GM13976 (cell line): ENCODE data around the gene SERTAD3.

Experiments used
- DNase-seq: peaks from one replicate; pipeline ENCODE4 v3.0.0; 2012; ENCODE audit warnings: low spot score
- CTCF ChIP-seq: IDR thresholded peaks from 2 replicates; pipeline ENCODE4 v1.5.1; 2012; ENCODE audit warnings: borderline replicate concordance, mild to moderate bottlenecking; ENCODE audit not compliant: insufficient read depth; ENCODE audit errors: extremely low read depth, missing control alignments, control extremely low read depth
- in situ Hi-C: fragments of 300-500 bp; cut with MboI; formaldehyde crosslinking; loops from one replicate; pipeline ENCODE4 v1.12.0; 2022; ENCODE audit warnings: low sequenced_read_pairs, mixed read lengths, inconsistent platforms; ENCODE audit not compliant: unreplicated experiment

The SERTAD3 gene

GRCh38 chr19:40423938-40424337, 20.2 kb downstream of the SERTAD3 start:
- no peak for TF ChIP-seq CTCF
- no peak for DNase-seq
- in situ Hi-C loops: no loop called here

- in situ Hi-C loops: no loop called here
- TF ChIP-seq CTCF: no peak
- no peak for DNase-seq
Observed at GRCh38 chr19:40422748-40423566, 21.2 kb downstream of the SERTAD3 start.

DNA sequence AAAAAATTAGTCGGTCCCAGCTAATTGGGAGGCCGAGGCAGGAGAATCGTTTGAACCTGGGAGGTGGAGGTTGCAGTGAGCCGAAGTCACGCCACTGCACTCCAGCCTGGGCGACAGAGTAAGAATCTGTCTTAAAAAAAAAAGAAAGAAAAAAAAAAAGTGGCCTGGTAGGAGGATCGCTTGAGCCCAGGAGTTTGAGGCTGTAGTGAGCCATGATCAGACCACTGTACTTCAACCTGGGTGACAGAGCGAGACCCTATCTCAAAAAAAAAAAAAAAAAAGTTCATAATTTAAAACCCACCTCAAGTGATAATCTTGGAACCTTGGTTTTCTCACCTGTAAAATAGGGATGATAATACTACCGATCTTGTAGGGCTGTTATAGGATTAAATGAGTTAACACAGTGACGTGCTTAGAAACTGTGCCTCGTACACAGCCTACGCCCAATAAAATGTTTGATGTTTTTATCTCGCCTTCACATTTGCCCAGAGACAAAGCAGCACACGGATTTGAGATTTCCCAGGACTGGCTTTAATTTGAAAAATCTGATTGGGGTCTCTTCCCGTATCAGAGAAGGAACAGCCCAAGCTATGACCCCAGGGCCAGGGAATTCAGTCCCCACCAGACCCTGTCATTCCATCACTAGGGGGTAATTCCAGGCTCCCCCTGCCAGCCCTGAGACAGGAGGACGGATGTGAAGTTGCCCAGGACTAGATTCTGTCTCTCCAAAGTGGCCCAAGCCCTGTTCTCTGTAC, 22.0 kb downstream of the SERTAD3 start:
- in situ Hi-C loops: no loop called here

DNA sequence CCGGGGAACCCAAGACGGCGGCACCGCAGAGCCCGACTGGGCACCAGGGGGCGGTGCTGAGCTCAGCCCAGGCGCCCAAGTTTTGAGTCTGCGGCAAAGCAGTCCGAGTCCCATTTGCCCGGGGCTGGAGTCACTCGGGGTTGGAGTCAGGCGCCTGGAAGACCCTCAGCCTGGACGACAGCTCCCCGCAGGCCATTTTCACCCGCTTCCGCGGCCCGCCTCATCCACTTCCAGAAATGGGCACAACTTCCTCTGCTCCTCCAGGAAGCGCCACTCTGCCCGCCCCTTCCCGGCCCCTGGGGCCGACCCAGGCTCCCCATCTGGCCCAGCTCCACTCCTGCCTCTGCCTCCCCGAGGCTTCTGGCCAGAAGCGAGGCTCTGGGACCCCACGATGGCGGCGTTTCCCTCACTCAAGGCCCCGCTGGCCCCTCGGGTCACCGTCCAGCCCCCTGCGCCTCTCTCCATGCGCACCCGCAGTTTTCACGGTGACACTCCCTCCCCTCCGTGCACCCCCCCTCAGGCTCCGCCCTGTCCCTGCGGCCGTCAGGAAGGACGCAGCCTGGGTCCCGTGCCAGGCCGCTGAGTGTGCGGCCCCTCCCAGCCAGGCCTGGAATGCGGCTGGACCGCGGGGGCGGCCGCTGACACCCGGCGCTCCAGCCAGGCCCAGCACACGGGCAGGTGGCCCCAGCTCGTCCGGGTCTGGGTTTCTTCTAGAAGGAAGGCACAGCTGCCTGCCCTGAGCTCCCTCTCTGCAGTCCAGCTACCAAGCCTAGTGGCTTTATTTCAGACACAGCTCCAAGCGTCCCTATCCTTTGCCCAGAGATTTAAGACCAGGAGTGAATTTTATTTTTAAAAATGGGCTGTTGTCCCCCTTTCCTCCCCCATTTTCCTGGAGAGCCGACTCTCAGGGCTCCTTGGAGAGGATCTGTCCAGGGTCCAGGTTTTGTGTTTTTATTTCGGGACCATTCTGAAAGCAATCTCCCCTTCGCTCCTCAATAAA, 23.1 kb downstream of the SERTAD3 start:
- in situ Hi-C loops: no loop called here
- peak; percentile 93 for TF ChIP-seq CTCF
- DNase-seq: peak; percentile 84

More for the DNA sequence above, 22.0 kb downstream of the SERTAD3 start:
- no peak for DNase-seq
- TF ChIP-seq CTCF: no peak

DNA sequence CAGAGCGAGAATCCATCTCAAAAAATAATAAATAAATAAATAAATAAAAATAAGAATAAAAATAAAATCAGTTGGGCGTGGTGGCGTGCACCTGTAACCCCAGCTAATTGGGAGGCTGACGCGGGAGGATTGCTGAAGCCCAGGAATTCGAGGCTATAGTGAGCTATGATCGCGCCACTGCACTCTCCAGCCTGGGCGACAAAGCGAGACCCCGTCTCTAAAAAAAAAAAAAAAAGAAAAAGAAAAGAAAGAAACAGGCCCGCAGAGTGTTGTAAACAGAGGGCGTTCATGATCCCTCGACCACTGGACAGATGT, 23.7 kb downstream of the SERTAD3 start:
- in situ Hi-C loops: no loop called here
- TF ChIP-seq CTCF: no peak

GRCh38 chr19:40419780-40420179, 24.4 kb downstream of the SERTAD3 start:
- TF ChIP-seq CTCF: no peak
- in situ Hi-C loops: no loop called here
- no peak for DNase-seq

More for the DNA sequence above, 23.7 kb downstream of the SERTAD3 start:
- no peak for DNase-seq
